Mesenchymal stem cell (in vitro differentiated cells and primary cell): ENCODE data around the gene PTPN14.

Experiments used
- DNase-seq: peaks from one replicate; pipeline ENCODE4 v3.0.0-alpha.2; 2013
- H2AFZ ChIP-seq: one replicate; pipeline ENCODE4 v1.6.1; 2013; ENCODE audit warnings: low read depth, mild to moderate bottlenecking, control low read depth, inconsistent platforms, low read length, moderate library complexity
- H2AK5ac ChIP-seq: 2 replicates; pipeline ENCODE4 v1.6.1; 2013; ENCODE audit warnings: low read length, moderate library complexity, mild to moderate bottlenecking, inconsistent platforms; ENCODE audit not compliant: severe bottlenecking
- H2BK120ac ChIP-seq: one replicate; pipeline ENCODE4 v1.6.1; 2013; ENCODE audit warnings: low read depth, mild to moderate bottlenecking, inconsistent platforms, low read length, moderate library complexity
- H2BK12ac ChIP-seq, 2 experiments: one replicate each; pipeline ENCODE4 v1.6.1; 2013; ENCODE audit warnings: inconsistent platforms in 2 of 2, low read length in 2 of 2, mild to moderate bottlenecking in 2 of 2, moderate library complexity in 2 of 2, control low read depth in 1 of 2
- H2BK15ac ChIP-seq: one replicate; pipeline ENCODE4 v1.6.1; 2013; ENCODE audit warnings: mild to moderate bottlenecking, low read depth, inconsistent platforms; ENCODE audit not compliant: poor library complexity, severe bottlenecking
- H2BK5ac ChIP-seq: 2 replicates; pipeline ENCODE4 v1.6.1; 2013; ENCODE audit warnings: low read depth, mild to moderate bottlenecking, low read length, control low read depth, inconsistent platforms; ENCODE audit not compliant: poor library complexity, severe bottlenecking
- H3K14ac ChIP-seq, 2 experiments: one replicate each; pipeline ENCODE4 v1.6.1; 2013; ENCODE audit warnings: inconsistent platforms in 2 of 2, low read length in 2 of 2, control low read depth in 1 of 2, mild to moderate bottlenecking in 1 of 2, moderate library complexity in 1 of 2
- H3K18ac ChIP-seq, 2 experiments: one replicate each; pipeline ENCODE4 v1.6.1; 2013; ENCODE audit warnings: inconsistent platforms in 2 of 2, low read length in 2 of 2, control low read depth in 1 of 2, low read depth in 1 of 2, mild to moderate bottlenecking in 1 of 2
- H3K23ac ChIP-seq, 2 experiments: one replicate each; pipeline ENCODE4 v1.6.1; 2013; ENCODE audit warnings: inconsistent platforms in 2 of 2, low read length in 2 of 2, mild to moderate bottlenecking in 2 of 2, moderate library complexity in 2 of 2, control low read depth in 1 of 2
- H3K27ac ChIP-seq: 2 replicates; pipeline ENCODE4 v1.5.1; 2013; ENCODE audit warnings: mild to moderate bottlenecking, moderate library complexity, low read length, control low read depth, inconsistent platforms; ENCODE audit not compliant: poor library complexity, severe bottlenecking
- H3K27me3 ChIP-seq, 2 experiments: 2 replicates each; pipeline versions ENCODE4 v1.6.1 to v1.7.0; 2013; ENCODE audit warnings: low read length in 2 of 2, mild to moderate bottlenecking in 2 of 2, moderate library complexity in 2 of 2, control low read depth in 1 of 2, inconsistent platforms in 1 of 2; ENCODE audit not compliant: control insufficient read depth in 1 of 2, insufficient read depth in 1 of 2
- H3K36me3 ChIP-seq, 2 experiments: 2 replicates each; pipeline versions ENCODE4 v1.6.1 to v1.7.0; 2013; ENCODE audit warnings: low read length in 2 of 2, control low read depth in 1 of 2, inconsistent platforms in 1 of 2, low read depth in 1 of 2, mild to moderate bottlenecking in 1 of 2; ENCODE audit not compliant: insufficient read depth in 2 of 2, control insufficient read depth in 1 of 2
- H3K4ac ChIP-seq, 2 experiments: one replicate each; pipeline ENCODE4 v1.6.1; 2013; ENCODE audit warnings: inconsistent platforms in 2 of 2, low read length in 2 of 2, mild to moderate bottlenecking in 2 of 2, moderate library complexity in 2 of 2, control low read depth in 1 of 2, low read depth in 1 of 2
- H3K4me1 ChIP-seq: 2 replicates; pipeline ENCODE4 v1.6.1; 2013; ENCODE audit warnings: low read depth, low read length, control low read depth; ENCODE audit not compliant: control insufficient read depth, insufficient read depth
- H3K4me2 ChIP-seq: 2 replicates; pipeline ENCODE4 v1.6.1; 2013; ENCODE audit warnings: low read length, mild to moderate bottlenecking, inconsistent platforms; ENCODE audit not compliant: poor library complexity, severe bottlenecking
- H3K4me3 ChIP-seq, 2 experiments: 2 replicates each; pipeline versions ENCODE4 v1.5.1 to v1.7.0; 2013; ENCODE audit warnings: low read length in 2 of 2, mild to moderate bottlenecking in 2 of 2, control low read depth in 1 of 2, low read depth in 1 of 2; ENCODE audit not compliant: insufficient read depth in 1 of 2
- H3K79me1 ChIP-seq: replicated peaks from 2 replicates; pipeline ENCODE4 v1.6.1; 2013; ENCODE audit warnings: mild to moderate bottlenecking, control low read depth, low read length, inconsistent platforms; ENCODE audit not compliant: poor library complexity, severe bottlenecking
- H3K9ac ChIP-seq: 2 replicates; pipeline ENCODE4 v1.7.0; 2013; ENCODE audit warnings: mild to moderate bottlenecking, low read length, moderate library complexity
- H3K9me3 ChIP-seq: 2 replicates; pipeline ENCODE4 v1.7.0; 2013; ENCODE audit warnings: mild to moderate bottlenecking, low read length; ENCODE audit not compliant: control insufficient read depth
- H4K8ac ChIP-seq: one replicate; pipeline ENCODE4 v1.6.1; 2013; ENCODE audit warnings: inconsistent platforms, mild to moderate bottlenecking, low read length, moderate library complexity
- H4K91ac ChIP-seq: one replicate; pipeline ENCODE4 v1.6.1; 2013; ENCODE audit warnings: mild to moderate bottlenecking, low read length, inconsistent platforms
- WGBS: methylation state at CpG from one replicate; pipeline ENCODE4 v1.1.7; 2013; ENCODE audit warnings: mixed read lengths; 5-methylcytosine and 5-hydroxymethylcytosine counted together

Gene PTPN14

GRCh38 chr1:214400131-214400530 lies 151.3 kb downstream of the PTPN14 start:
- DNase-seq = no peak
- no peak overlapping the region for H3K4me3 ChIP-seq
- no peak overlapping the region for H3K9ac ChIP-seq
- H3K4me1 ChIP-seq = peaks cover 19% of the 10 kb centered on the region
- H4K91ac ChIP-seq = no peak overlapping the region
- H3K14ac ChIP-seq = no peak overlapping the region
- peak overlapping the region in 1 of 2 experiments; percentile 52 for H2BK12ac ChIP-seq
- no peak overlapping the region for H2BK120ac ChIP-seq
- H3K23ac ChIP-seq = no peak overlapping the region
- H2BK5ac ChIP-seq = peak overlapping the region; percentile 35
- no peak overlapping the region for H3K4me2 ChIP-seq
- no peak overlapping the region for H2AFZ ChIP-seq
- H4K8ac ChIP-seq = no peak overlapping the region
- no peak overlapping the region for H3K4ac ChIP-seq
- 77% methylated on average over 3 of the region's 3 CpGs for WGBS
- H2BK15ac ChIP-seq = no peak overlapping the region
- H3K27me3 ChIP-seq = no peaks in the 10 kb centered on the region
- H3K27ac ChIP-seq = peak overlapping the region; percentile 94
- peaks cover 3% of the 10 kb centered on the region for H3K79me1 ChIP-seq
- no peak overlapping the region for H3K18ac ChIP-seq
- H3K9me3 ChIP-seq = no peaks in the 10 kb centered on the region
- H3K36me3 ChIP-seq = peaks cover 18 to 67% of the 10 kb centered on the region in 2 experiments
- peak overlapping the region; percentile 72 for H2AK5ac ChIP-seq

GRCh38 chr1:214398490-214398889 lies 152.9 kb downstream of the PTPN14 start:
- Histone ChIP-seq H3K4me3 (no peak overlapping the region), H3K18ac (no peak overlapping the region), H3K4ac (no peak overlapping the region), H2BK12ac (no peak overlapping the region), H3K4me1 (peaks cover 12% of the 10 kb centered on the region), H3K14ac (no peak overlapping the region), H2BK120ac (no peak overlapping the region), H3K79me1 (peaks cover 7% of the 10 kb centered on the region), H4K91ac (no peak overlapping the region), H4K8ac (no peak overlapping the region), H3K9me3 (no peaks in the 10 kb centered on the region), H2AK5ac (no peak overlapping the region), H3K9ac (no peak overlapping the region), H3K4me2 (no peak overlapping the region), H3K23ac (no peak overlapping the region), H2BK15ac (no peak overlapping the region), H2BK5ac (no peak overlapping the region), H3K27ac (peak overlapping the region; percentile 8), H3K27me3 (no peaks in the 10 kb centered on the region), H2AFZ (no peak overlapping the region), H3K36me3 (peaks cover 24 to 72% of the 10 kb centered on the region in 2 experiments)
- DNase-seq = no peak
- 98% methylated on average over 6 of the region's 6 CpGs for WGBS

- no peak overlapping the region for H3K23ac ChIP-seq
- no peak overlapping the region for H4K8ac ChIP-seq
- no peak overlapping the region for H2AFZ ChIP-seq
- H2BK5ac ChIP-seq = no peak overlapping the region
- peaks cover 7% of the 10 kb centered on the region for H3K79me1 ChIP-seq
- H3K4me1 ChIP-seq = peaks cover 9% of the 10 kb centered on the region
- H3K9ac ChIP-seq = no peak overlapping the region
- H3K36me3 ChIP-seq = peaks cover 30 to 82% of the 10 kb centered on the region in 2 experiments
- H2BK15ac ChIP-seq = no peak overlapping the region
- no peaks in the 10 kb centered on the region for H3K9me3 ChIP-seq
- peak overlapping the region; percentile 55 for H3K27ac ChIP-seq
- H3K4me2 ChIP-seq = no peak overlapping the region
- DNase-seq = no peak
- H4K91ac ChIP-seq = no peak overlapping the region
- no peak overlapping the region for H3K4ac ChIP-seq
- WGBS = no CpG with 5 or more reads among the region's 2 CpGs
- no peak overlapping the region for H3K4me3 ChIP-seq
- no peak overlapping the region for H3K18ac ChIP-seq
- H2AK5ac ChIP-seq = no peak overlapping the region
- no peak overlapping the region for H3K14ac ChIP-seq
- H2BK120ac ChIP-seq = no peak overlapping the region
- no peak overlapping the region for H2BK12ac ChIP-seq
- no peaks in the 10 kb centered on the region for H3K27me3 ChIP-seq
Observed at GRCh38 chr1:214397497-214397896, 153.9 kb downstream of the PTPN14 start.

- peaks cover 9% of the 10 kb centered on the region for H3K4me1 ChIP-seq
- H3K9ac ChIP-seq = no peak overlapping the region
- no peak overlapping the region for H2BK12ac ChIP-seq
- no peak overlapping the region for H2BK15ac ChIP-seq
- H3K4ac ChIP-seq = no peak overlapping the region
- no CpG with 5 or more reads among the region's 3 CpGs for WGBS
- H2AK5ac ChIP-seq = no peak overlapping the region
- peak overlapping the region; percentile 28 for H3K27ac ChIP-seq
- H3K27me3 ChIP-seq = no peaks in the 10 kb centered on the region
- no peak overlapping the region for H2AFZ ChIP-seq
- H2BK5ac ChIP-seq = no peak overlapping the region
- peaks cover 35 to 88% of the 10 kb centered on the region in 2 experiments for H3K36me3 ChIP-seq
- no peak overlapping the region for H2BK120ac ChIP-seq
- H4K8ac ChIP-seq = no peak overlapping the region
- no peak for DNase-seq
- H3K4me3 ChIP-seq = no peak overlapping the region
- H3K79me1 ChIP-seq = peaks cover 8% of the 10 kb centered on the region
- H3K18ac ChIP-seq = no peak overlapping the region
- no peak overlapping the region for H3K4me2 ChIP-seq
- no peak overlapping the region for H3K14ac ChIP-seq
- no peak overlapping the region for H3K23ac ChIP-seq
- no peak overlapping the region for H4K91ac ChIP-seq
- no peaks in the 10 kb centered on the region for H3K9me3 ChIP-seq
Observed at GRCh38 chr1:214396330-214396729, 155.1 kb downstream of the PTPN14 start.
